ENCODE results near the gene SHC3.

The SHC3 gene, protein sequence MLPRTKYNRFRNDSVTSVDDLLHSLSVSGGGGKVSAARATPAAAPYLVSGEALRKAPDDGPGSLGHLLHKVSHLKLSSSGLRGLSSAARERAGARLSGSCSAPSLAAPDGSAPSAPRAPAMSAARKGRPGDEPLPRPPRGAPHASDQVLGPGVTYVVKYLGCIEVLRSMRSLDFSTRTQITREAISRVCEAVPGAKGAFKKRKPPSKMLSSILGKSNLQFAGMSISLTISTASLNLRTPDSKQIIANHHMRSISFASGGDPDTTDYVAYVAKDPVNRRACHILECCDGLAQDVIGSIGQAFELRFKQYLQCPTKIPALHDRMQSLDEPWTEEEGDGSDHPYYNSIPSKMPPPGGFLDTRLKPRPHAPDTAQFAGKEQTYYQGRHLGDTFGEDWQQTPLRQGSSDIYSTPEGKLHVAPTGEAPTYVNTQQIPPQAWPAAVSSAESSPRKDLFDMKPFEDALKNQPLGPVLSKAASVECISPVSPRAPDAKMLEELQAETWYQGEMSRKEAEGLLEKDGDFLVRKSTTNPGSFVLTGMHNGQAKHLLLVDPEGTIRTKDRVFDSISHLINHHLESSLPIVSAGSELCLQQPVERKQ

DNA sequence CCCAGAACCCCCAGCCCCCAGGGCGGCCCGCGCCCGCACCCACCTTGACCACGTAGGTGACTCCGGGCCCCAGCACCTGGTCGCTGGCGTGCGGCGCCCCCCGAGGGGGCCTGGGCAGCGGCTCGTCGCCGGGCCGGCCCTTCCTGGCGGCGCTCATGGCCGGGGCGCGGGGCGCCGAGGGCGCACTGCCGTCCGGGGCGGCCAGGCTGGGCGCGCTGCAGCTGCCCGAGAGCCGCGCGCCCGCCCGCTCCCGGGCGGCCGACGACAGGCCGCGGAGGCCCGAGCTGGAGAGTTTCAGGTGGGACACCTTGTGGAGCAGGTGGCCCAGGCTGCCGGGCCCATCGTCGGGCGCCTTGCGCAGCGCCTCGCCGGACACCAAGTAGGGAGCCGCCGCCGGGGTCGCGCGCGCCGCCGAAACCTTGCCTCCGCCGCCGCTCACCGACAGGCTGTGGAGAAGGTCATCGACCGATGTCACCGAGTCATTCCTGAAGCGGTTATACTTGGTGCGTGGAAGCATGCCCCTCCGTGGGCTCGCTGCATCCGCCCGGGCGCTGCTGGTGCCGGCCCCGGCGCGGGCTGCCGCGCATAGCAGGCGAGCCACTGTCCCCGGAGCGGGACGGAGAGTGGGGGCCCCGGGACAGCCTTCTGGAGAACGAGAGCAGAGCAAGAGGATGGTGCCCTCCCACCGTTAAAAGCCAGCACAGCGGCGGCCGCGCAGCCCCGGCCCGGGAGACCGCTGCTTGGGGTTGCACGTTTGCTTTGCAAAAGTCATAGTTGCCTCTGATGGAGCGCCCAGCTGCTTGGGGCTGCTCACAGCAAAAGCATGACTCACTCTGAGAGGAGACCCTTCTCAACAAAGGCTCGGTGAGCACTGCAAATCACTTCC lies at the start of gene SHC3:
Gene SHC3, minus strand, starts transcription at position 875 of the 886 bp plus-strand sequence. Its CDS starts 358 bp downstream, at position 517.
- TF ChIP-seq, protein P1, sequence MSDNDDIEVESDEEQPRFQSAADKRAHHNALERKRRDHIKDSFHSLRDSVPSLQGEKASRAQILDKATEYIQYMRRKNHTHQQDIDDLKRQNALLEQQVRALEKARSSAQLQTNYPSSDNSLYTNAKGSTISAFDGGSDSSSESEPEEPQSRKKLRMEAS (IDR thresholded peaks at IDR 0.05; ENCODE audit: low read depth, low read length), result no peak
- no peak for TF ChIP-seq CTCF (IDR thresholded peaks at IDR 0.05; ENCODE audit: low read depth, low read length)
- no peak for TF ChIP-seq POLR2A (IDR thresholded peaks at IDR 0.05; ENCODE audit: extremely low read depth, insufficient read length)
- no peak for TF ChIP-seq MYC (IDR thresholded peaks at IDR 0.05; ENCODE audit: low read depth, low read length)
- peak within 1 kb of the TSS; percentile 78 for H3K4me3 ChIP-seq (ENCODE audit: low read depth, low read length)
- DNase-seq (ENCODE audit: low read depth), result peak; percentile 81

GRCh38 chr9:89225991-89226471 lies 47.4 kb upstream of the SHC3 start:
- H3K4me3 ChIP-seq (ENCODE audit: low read depth, low read length), result no peak overlapping the region
- DNase-seq (ENCODE audit: low read depth), result no peak
- TF ChIP-seq, protein P1 (IDR thresholded peaks at IDR 0.05; ENCODE audit: low read depth, low read length), result no peak
- TF ChIP-seq POLR2A (IDR thresholded peaks at IDR 0.05; ENCODE audit: extremely low read depth, insufficient read length) (no peak), CTCF (IDR thresholded peaks at IDR 0.05; ENCODE audit: low read depth, low read length) (no peak), MYC (IDR thresholded peaks at IDR 0.05; ENCODE audit: low read depth, low read length) (no peak)

GRCh38 chr9:89225587-89225986 lies 47.0 kb upstream of the SHC3 start:
- DNase-seq (ENCODE audit: low read depth), result no peak
- H3K4me3 ChIP-seq (ENCODE audit: low read depth, low read length), result no peak overlapping the region
- TF ChIP-seq CTCF (IDR thresholded peaks at IDR 0.05; ENCODE audit: low read depth, low read length), result no peak
- TF ChIP-seq, protein P1 (IDR thresholded peaks at IDR 0.05; ENCODE audit: low read depth, low read length), result no peak

GRCh38 chr9:89225036-89225435 lies 46.4 kb upstream of the SHC3 start:
- TF ChIP-seq, protein P1 (IDR thresholded peaks at IDR 0.05; ENCODE audit: low read depth, low read length), result no peak
- no peak for TF ChIP-seq CTCF (IDR thresholded peaks at IDR 0.05; ENCODE audit: low read depth, low read length)
- TF ChIP-seq MYC (IDR thresholded peaks at IDR 0.05; ENCODE audit: low read depth, low read length), result no peak
- TF ChIP-seq POLR2A (IDR thresholded peaks at IDR 0.05; ENCODE audit: extremely low read depth, insufficient read length), result no peak
- DNase-seq (ENCODE audit: low read depth), result no peak
- H3K4me3 ChIP-seq (ENCODE audit: low read depth, low read length), result no peak overlapping the region

GRCh38 chr9:89224633-89225032 lies 46.0 kb upstream of the SHC3 start:
- no peak overlapping the region for H3K4me3 ChIP-seq (ENCODE audit: low read depth, low read length)
- TF ChIP-seq MYC (IDR thresholded peaks at IDR 0.05; ENCODE audit: low read depth, low read length) (no peak), CTCF (IDR thresholded peaks at IDR 0.05; ENCODE audit: low read depth, low read length) (no peak), POLR2A (IDR thresholded peaks at IDR 0.05; ENCODE audit: extremely low read depth, insufficient read length) (no peak)
- TF ChIP-seq, protein P1 (IDR thresholded peaks at IDR 0.05; ENCODE audit: low read depth, low read length), result no peak
- DNase-seq (ENCODE audit: low read depth), result no peak

Data from NB4 (cell line).